HL-60 (cell line): ENCODE data around the gene TMEM117.

ENCODE experiments used
- POLR2AphosphoS5 ChIP-seq: IDR thresholded peaks from 2 replicates; pipeline ENCODE4 v1.6.1; 2012; ENCODE audit warnings: low read depth
- SPI1 ChIP-seq: IDR thresholded peaks from 2 replicates; pipeline ENCODE4 v1.6.1; 2012; ENCODE audit warnings: low read depth, mild to moderate bottlenecking, borderline replicate concordance
- TF ChIP-seq, protein P1 (sequence below): IDR thresholded peaks from one replicate; pipeline ENCODE4 v1.5.1; 2011; ENCODE audit warnings: low read length, control low read depth, inconsistent platforms; ENCODE audit not compliant: insufficient read depth

GRCh38 chr12:44381341-44381740, 545.5 kb downstream of the TMEM117 start:
- TF ChIP-seq, protein P1, sequence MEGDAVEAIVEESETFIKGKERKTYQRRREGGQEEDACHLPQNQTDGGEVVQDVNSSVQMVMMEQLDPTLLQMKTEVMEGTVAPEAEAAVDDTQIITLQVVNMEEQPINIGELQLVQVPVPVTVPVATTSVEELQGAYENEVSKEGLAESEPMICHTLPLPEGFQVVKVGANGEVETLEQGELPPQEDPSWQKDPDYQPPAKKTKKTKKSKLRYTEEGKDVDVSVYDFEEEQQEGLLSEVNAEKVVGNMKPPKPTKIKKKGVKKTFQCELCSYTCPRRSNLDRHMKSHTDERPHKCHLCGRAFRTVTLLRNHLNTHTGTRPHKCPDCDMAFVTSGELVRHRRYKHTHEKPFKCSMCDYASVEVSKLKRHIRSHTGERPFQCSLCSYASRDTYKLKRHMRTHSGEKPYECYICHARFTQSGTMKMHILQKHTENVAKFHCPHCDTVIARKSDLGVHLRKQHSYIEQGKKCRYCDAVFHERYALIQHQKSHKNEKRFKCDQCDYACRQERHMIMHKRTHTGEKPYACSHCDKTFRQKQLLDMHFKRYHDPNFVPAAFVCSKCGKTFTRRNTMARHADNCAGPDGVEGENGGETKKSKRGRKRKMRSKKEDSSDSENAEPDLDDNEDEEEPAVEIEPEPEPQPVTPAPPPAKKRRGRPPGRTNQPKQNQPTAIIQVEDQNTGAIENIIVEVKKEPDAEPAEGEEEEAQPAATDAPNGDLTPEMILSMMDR: no peak
- TF ChIP-seq POLR2AphosphoS5 (no peak), SPI1 (no peak)
